Mucosa of rectum (tissue), 2 donors: ENCODE data around the gene RPH3AL.

Source experiments
- H3K27ac ChIP-seq, 2 donors: one replicate each; pipeline ENCODE4 v1.7.0; 2013; ENCODE audit warnings: inconsistent platforms in 2 of 2, low read depth in 2 of 2, low read length in 2 of 2
- H3K27me3 ChIP-seq, 2 donors: one replicate each; pipeline ENCODE4 v1.7.0; 2013; ENCODE audit warnings: low read length in 2 of 2; ENCODE audit not compliant: control insufficient read depth in 2 of 2, insufficient read depth in 2 of 2
- H3K36me3 ChIP-seq, 2 donors: one replicate each; pipeline ENCODE4 v1.7.0; 2013; ENCODE audit warnings: low read length in 2 of 2; ENCODE audit not compliant: control insufficient read depth in 2 of 2, insufficient read depth in 2 of 2
- H3K4me1 ChIP-seq, 2 donors: one replicate each; pipeline ENCODE4 v1.7.0; 2013; ENCODE audit warnings: low read length in 2 of 2, mild to moderate bottlenecking in 1 of 2; ENCODE audit not compliant: control insufficient read depth in 2 of 2, insufficient read depth in 2 of 2
- H3K4me3 ChIP-seq, 2 donors: one replicate each; pipeline ENCODE4 v1.7.0; 2013; ENCODE audit warnings: low read length in 2 of 2
- H3K9ac ChIP-seq, 2 donors: one replicate each; pipeline ENCODE4 v1.7.0; 2013; ENCODE audit warnings: low read length in 2 of 2, low read depth in 1 of 2, mild to moderate bottlenecking in 1 of 2
- H3K9me3 ChIP-seq, 2 donors: one replicate each; pipeline ENCODE4 v1.7.0; 2013; ENCODE audit warnings: low read length in 2 of 2; ENCODE audit not compliant: control insufficient read depth in 2 of 2
- donor health status: healthy.
- donor health status: Normal muscosa, but diverticular disease.

Gene RPH3AL

GRCh38 chr17:291587-291986 lies 61.0 kb downstream of the RPH3AL start:
- H3K4me1 ChIP-seq: no peaks in the 10 kb centered on the region
- H3K9me3 ChIP-seq: no peaks in the 10 kb centered on the region
- no peaks in the 10 kb centered on the region for H3K27me3 ChIP-seq
- H3K9ac ChIP-seq: no peak overlapping the region
- H3K36me3 ChIP-seq: peaks cover 0 to 5% of the 10 kb centered on the region in 2 donors
- no peak overlapping the region for H3K4me3 ChIP-seq
- H3K27ac ChIP-seq: no peak overlapping the region

GRCh38 chr17:290626-291025 lies 62.0 kb downstream of the RPH3AL start:
- Histone ChIP-seq H3K4me1 (no peaks in the 10 kb centered on the region), H3K4me3 (no peak overlapping the region), H3K27ac (no peak overlapping the region), H3K27me3 (no peaks in the 10 kb centered on the region), H3K36me3 (peaks cover 0 to 5% of the 10 kb centered on the region in 2 donors), H3K9ac (no peak overlapping the region), H3K9me3 (no peaks in the 10 kb centered on the region)

DNA sequence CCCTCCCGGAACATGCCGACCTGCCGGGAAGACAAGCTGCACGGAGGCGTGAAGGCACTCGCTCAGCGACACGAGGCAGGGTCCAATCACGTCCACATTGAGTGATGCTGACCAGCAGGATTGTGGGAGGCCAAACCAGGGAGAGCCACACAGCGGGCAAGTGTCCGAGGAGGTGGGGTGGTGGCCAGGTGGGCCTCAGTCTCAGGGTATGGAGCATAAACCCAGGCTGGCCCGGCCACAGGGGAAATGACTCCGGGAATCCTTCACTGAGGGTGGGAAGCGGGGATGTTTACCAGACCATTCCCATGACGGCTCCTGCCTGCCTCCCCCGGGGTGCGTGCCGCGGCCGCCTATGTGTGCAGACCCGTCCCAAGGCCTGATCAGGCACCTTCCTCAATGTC lies 62.5 kb downstream of the RPH3AL start:
- no peak overlapping the region for H3K4me3 ChIP-seq
- peaks cover 0 to 5% of the 10 kb centered on the region in 2 donors for H3K36me3 ChIP-seq
- no peaks in the 10 kb centered on the region for H3K4me1 ChIP-seq
- H3K27me3 ChIP-seq: no peaks in the 10 kb centered on the region
- H3K9me3 ChIP-seq: no peaks in the 10 kb centered on the region
- no peak overlapping the region for H3K9ac ChIP-seq
- H3K27ac ChIP-seq: no peak overlapping the region

DNA sequence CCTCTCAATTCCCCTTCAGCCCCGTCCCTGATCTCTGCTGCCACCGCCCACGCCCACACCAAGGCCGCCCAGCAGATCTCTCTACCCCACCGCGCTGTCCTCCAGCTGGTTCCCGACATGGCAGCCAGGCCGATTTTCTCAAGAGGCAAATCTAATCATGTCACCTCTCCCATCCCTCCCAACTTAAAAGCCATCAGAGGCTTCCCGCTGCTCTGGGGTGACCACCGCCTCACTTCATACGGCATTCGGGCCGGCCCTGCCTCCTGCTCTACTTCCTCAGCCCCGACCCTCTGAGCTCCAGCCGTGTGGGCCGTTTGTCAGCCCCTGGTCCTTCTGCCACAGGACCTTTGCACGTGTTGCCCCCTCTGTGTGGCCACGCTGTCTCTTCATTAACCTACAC lies 63.2 kb downstream of the RPH3AL start:
- H3K27ac ChIP-seq: no peak overlapping the region
- no peaks in the 10 kb centered on the region for H3K9me3 ChIP-seq
- no peak overlapping the region for H3K4me3 ChIP-seq
- peaks cover 0 to 5% of the 10 kb centered on the region in 2 donors for H3K36me3 ChIP-seq
- H3K9ac ChIP-seq: no peak overlapping the region
- no peaks in the 10 kb centered on the region for H3K4me1 ChIP-seq
- no peaks in the 10 kb centered on the region for H3K27me3 ChIP-seq

GRCh38 chr17:288802-289356 lies 63.7 kb downstream of the RPH3AL start:
- H3K27ac ChIP-seq: no peak overlapping the region
- no peaks in the 10 kb centered on the region for H3K4me1 ChIP-seq
- peaks cover 0 to 5% of the 10 kb centered on the region in 2 donors for H3K36me3 ChIP-seq
- no peak overlapping the region for H3K9ac ChIP-seq
- H3K27me3 ChIP-seq: no peaks in the 10 kb centered on the region
- H3K4me3 ChIP-seq: no peak overlapping the region
- no peaks in the 10 kb centered on the region for H3K9me3 ChIP-seq

- H3K36me3 ChIP-seq: peaks cover 0 to 7% of the 10 kb centered on the region in 2 donors
- no peak overlapping the region for H3K9ac ChIP-seq
- no peak overlapping the region for H3K27ac ChIP-seq
- no peak overlapping the region for H3K4me3 ChIP-seq
- H3K4me1 ChIP-seq: no peaks in the 10 kb centered on the region
- H3K9me3 ChIP-seq: no peaks in the 10 kb centered on the region
- H3K27me3 ChIP-seq: no peaks in the 10 kb centered on the region
Measured at GRCh38 chr17:286571-286970, 66.0 kb downstream of the RPH3AL start.

DNA sequence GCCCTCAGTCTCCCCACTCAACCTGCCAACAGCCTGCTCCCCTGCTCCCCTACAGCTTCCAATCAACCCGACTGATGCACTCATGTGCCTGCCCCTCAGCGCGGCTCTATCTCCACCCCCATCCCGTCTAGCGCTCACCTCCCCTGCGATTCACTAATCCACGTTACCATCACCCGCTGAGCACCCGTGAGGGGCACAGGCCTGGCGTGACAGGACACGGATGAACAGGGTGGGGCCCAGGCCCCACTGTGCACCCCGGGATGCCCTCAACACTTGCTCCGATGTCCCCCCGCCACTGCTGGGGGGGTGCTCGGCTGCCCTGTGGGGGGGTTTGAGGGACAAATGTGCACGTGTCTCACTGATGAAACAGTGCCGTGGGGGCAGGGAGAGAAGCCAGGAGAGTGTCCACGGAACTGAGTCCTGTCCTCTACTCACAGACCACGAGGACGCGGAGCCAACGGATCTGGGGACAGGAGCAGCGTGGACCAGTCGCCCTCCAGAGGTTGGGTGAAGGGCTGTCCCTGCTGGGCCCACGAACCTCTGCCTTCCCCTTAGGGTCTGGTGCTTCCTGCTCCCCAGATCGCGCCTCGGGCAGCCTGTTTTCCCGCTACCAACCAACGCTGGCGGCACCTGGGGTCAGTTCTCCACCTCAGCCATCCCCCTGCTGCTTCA lies 66.7 kb downstream of the RPH3AL start:
- no peaks in the 10 kb centered on the region for H3K4me1 ChIP-seq
- peaks cover 2 to 7% of the 10 kb centered on the region in 2 donors for H3K36me3 ChIP-seq
- H3K27ac ChIP-seq: no peak overlapping the region
- no peaks in the 10 kb centered on the region for H3K9me3 ChIP-seq
- H3K27me3 ChIP-seq: no peaks in the 10 kb centered on the region
- H3K4me3 ChIP-seq: no peak overlapping the region
- H3K9ac ChIP-seq: no peak overlapping the region

DNA sequence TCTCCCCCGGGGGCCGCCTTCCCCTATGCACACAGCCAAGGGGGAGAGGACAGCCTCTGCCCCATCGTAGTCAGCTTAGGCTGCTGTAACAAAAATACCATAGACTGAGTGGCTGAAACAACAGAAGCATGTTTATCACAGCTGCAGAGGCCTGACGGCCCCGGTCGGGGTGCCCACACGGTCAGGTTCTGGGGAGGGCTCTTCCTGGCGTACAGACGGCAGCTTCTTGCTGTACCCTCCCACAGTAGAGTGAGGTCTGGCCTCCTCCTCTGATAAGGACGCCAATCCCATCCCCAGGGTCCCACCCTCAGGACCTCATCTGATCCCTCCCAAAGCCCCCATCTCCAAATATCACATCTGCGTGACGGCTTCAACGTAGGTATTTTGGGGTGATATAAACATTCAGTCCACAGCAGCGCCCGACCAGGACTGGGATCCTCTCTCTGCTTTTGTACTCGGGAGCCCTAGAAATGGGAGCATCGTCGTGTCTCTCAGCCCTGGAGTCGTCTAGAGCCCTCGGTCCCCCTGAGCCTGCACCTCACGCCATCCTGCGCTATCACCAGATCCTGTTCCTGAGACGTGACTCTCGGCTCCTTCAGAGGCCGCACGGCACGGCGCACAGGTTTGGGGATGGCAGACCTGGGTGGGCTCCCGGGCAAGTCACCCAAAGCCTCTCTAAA lies 67.8 kb downstream of the RPH3AL start:
- H3K36me3 ChIP-seq: peaks cover 3 to 4% of the 10 kb centered on the region in 2 donors
- H3K27ac ChIP-seq: no peak overlapping the region
- no peaks in the 10 kb centered on the region for H3K4me1 ChIP-seq
- no peaks in the 10 kb centered on the region for H3K9me3 ChIP-seq
- no peaks in the 10 kb centered on the region for H3K27me3 ChIP-seq
- H3K9ac ChIP-seq: no peak overlapping the region
- H3K4me3 ChIP-seq: no peak overlapping the region

GRCh38 chr17:283911-284675 lies 68.5 kb downstream of the RPH3AL start:
- no peaks in the 10 kb centered on the region for H3K9me3 ChIP-seq
- no peak overlapping the region for H3K27ac ChIP-seq
- no peaks in the 10 kb centered on the region for H3K4me1 ChIP-seq
- H3K36me3 ChIP-seq: peaks cover 2 to 3% of the 10 kb centered on the region in 2 donors
- H3K27me3 ChIP-seq: no peaks in the 10 kb centered on the region
- no peak overlapping the region for H3K4me3 ChIP-seq
- H3K9ac ChIP-seq: no peak overlapping the region
